ENCODE data around the gene PKP1. TPM values are rescaled to one million over a fixed set of nuclear protein-coding genes. Genes with fewer than 3 reads are reported as not detected.

PKP1 gene
- total and polyA plus RNA-seq, 2 of the 4 experiments (the other 2 are of a cell fraction) = 0.18 to 0.36 TPM

DNA sequence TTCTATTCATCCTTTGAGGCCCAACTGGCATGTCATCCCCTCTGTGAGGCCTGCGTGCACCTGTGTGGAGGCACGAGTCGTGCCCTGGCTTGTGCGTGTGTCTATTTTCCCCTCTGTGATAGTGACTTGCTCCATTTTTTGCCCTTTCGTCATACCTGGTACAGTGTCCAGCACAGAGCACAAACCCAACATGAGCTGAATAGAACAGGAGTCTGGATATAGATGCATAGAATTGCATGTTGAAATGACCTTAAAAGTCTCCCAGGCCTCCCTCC is 61.7 kb downstream of the PKP1 start (continued):
- TF ChIP-seq RFX5 (IDR thresholded peaks at IDR 0.05; ENCODE audit: low read depth, low read length) (no peak), MXI1 (IDR thresholded peaks at IDR 0.05; ENCODE audit: borderline replicate concordance, low read depth, low read length) (no peak), CHD1 (IDR thresholded peaks at IDR 0.05; ENCODE audit: low read depth, low read length) (no peak)

DNA sequence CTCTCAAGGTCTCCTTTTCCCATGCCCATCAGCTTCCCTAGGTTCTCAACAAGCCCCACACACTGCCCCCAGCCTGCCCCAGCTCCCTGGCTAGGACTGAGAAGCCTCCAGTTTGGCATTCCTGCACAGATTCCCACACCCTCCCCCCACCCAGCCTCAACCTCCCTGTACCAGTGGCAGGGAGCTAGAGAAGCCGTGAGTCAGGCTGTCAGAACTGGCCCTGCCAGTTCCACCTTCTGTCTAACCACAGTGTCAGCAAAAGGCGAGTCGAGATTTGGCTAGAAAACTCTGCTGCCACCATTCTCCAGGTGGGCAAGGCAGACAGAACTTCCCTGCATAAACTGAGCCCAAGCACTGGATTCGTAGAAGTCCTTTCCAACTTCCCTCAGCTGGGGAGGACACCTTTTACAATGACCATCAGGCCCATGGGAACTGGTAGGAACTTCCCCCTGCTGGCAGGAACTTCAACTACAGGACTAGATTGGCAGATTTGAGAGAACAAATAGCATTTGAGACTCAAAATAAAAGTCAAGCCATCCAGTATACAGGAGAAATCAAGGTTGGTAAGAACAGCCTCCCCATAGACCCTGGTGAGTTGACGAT is 63.1 kb downstream of the PKP1 start:
- POLR2A ChIA-PET (ENCODE audit: unreplicated experiment) = no interaction called here

More for the DNA sequence above, 63.1 kb downstream of the PKP1 start:
- Histone ChIP-seq H3K56ac (ENCODE audit: extremely low read depth, insufficient read depth, low read length) (no peak overlapping the region), H3K14ac (replicated peaks; ENCODE audit: low read depth, low read length) (no peak overlapping the region), H3K9me1 (ENCODE audit: insufficient read depth, low read length) (no peaks in the 10 kb centered on the region), H3K4me1 (ENCODE audit: control insufficient read depth, insufficient read depth, low read length) (no peaks in the 10 kb centered on the region), H4K8ac (ENCODE audit: low read depth in 2 of 2, low read length in 2 of 2) (no peak overlapping the region), H2BK15ac (ENCODE audit: low read depth, low read length) (no peak overlapping the region), H3K4me2 (ENCODE audit: low read depth, low read length) (no peak overlapping the region), H4K5ac (ENCODE audit: low read depth, low read length) (no peak overlapping the region), H3K9ac (ENCODE audit: low read depth, low read length) (no peak overlapping the region), H3K4ac (ENCODE audit: low read depth, low read length) (no peak overlapping the region), H2AFZ (replicated peaks; ENCODE audit: low read length, poor library complexity) (peak overlapping the region; percentile 19), H2BK5ac (ENCODE audit: low read depth, low read length, poor library complexity, severe bottlenecking) (no peak overlapping the region), H2BK120ac (ENCODE audit: low read depth, low read length) (no peak overlapping the region), H3K27me3 (ENCODE audit: control insufficient read depth, insufficient read depth, low read length) (peaks cover 52% of the 10 kb centered on the region), H3K27ac (ENCODE audit: insufficient read depth, low read length) (no peak overlapping the region), H3K23ac (ENCODE audit: low read depth, low read length) (no peak overlapping the region), H3K18ac (ENCODE audit: low read depth, low read length) (no peak overlapping the region), H2AK9ac (replicated peaks; ENCODE audit: low read depth, low read length, poor library complexity) (no peak overlapping the region), H3K79me1 (ENCODE audit: low read depth in 1 of 2, low read length in 2 of 2) (no peaks in the 10 kb centered on the region), H4K91ac (ENCODE audit: insufficient read depth, low read depth, low read length) (no peak overlapping the region), H3K4me3 (ENCODE audit: insufficient read depth, low read depth, low read length) (no peak overlapping the region), H3K36me3 (ENCODE audit: control insufficient read depth, insufficient read depth, low read length) (no peaks in the 10 kb centered on the region), H2BK20ac (ENCODE audit: low read depth, low read length) (no peak overlapping the region), H4K20me1 (ENCODE audit: insufficient read depth, low read length) (no peaks in the 10 kb centered on the region), H2AK5ac (ENCODE audit: low read depth, low read length) (no peak overlapping the region), H3K9me3 (ENCODE audit: control insufficient read depth, insufficient read depth, low read length) (peaks cover 12% of the 10 kb centered on the region; the same call in 1 of the 2 replicates)
- no TSS peak for BruUV-seq (replicated peaks)
- dilution Hi-C loops (cut with HindIII; ENCODE audit: low sequenced_read_pairs, unreplicated experiment) = no loop called here
- in situ Hi-C loops (cut with MboI; ENCODE audit: low sequenced_read_pairs) = no loop called here
- CTCF ChIA-PET = interaction anchor here (0.6 to 2.6 kb wide), 9 partner anchors 9 to 97 kb away, joined by 3 to 8 read pairs (median 3); no protein-coding TSS in a partner anchor
- peak; percentile 61 for DNase-seq
- 90% methylated on average over 2 of the region's 5 CpGs; no CpG with 5 or more reads in 1 of the 2 experiments for WGBS, 2 experiments (ENCODE audit: extremely low coverage in 2 of 2, insufficient read length in 1 of 2)
- ATAC-seq (ENCODE audit: low read depth) = peak; percentile 76
- intact Hi-C loops (cut with micrococcal nuclease) = loop anchor here (1.0 kb wide), 1 partner anchor 92 kb away; no protein-coding TSS in a partner anchor
- TF ChIP-seq SMC3 (IDR thresholded peaks at IDR 0.05; ENCODE audit: low read depth, low read length) (peak; percentile 63), POLR2A (IDR thresholded peaks at IDR 0.05; ENCODE audit: low read depth, low read length) (no peak), RAD21 (IDR thresholded peaks at IDR 0.05; ENCODE audit: low read length) (peak; percentile 67), BHLHE40 (IDR thresholded peaks at IDR 0.05; ENCODE audit: low read depth, low read length) (no peak)
- TF ChIP-seq, protein P1, sequence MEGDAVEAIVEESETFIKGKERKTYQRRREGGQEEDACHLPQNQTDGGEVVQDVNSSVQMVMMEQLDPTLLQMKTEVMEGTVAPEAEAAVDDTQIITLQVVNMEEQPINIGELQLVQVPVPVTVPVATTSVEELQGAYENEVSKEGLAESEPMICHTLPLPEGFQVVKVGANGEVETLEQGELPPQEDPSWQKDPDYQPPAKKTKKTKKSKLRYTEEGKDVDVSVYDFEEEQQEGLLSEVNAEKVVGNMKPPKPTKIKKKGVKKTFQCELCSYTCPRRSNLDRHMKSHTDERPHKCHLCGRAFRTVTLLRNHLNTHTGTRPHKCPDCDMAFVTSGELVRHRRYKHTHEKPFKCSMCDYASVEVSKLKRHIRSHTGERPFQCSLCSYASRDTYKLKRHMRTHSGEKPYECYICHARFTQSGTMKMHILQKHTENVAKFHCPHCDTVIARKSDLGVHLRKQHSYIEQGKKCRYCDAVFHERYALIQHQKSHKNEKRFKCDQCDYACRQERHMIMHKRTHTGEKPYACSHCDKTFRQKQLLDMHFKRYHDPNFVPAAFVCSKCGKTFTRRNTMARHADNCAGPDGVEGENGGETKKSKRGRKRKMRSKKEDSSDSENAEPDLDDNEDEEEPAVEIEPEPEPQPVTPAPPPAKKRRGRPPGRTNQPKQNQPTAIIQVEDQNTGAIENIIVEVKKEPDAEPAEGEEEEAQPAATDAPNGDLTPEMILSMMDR (conservative IDR thresholded peaks at IDR 0.05; ENCODE audit: low read depth, low read length) = peak; percentile 76

Data from IMR-90 (cell line).